Stimulated activated effector memory CD8-positive, alpha-beta T cell treated with anti-CD3 and anti-CD28 coated beads, Interleukin-12 subunit alpha, Interleukin-12 subunit beta, amount 100 ng/mL, for 72 hours (primary cell): ENCODE results near the gene MAML2.

ENCODE experiments used
- ATAC-seq: fragments of 150-1000 bp; cut with Tn5 transposase; 2 replicates; pipeline ENCODE4 v1.10.0; 2021
- DNase-seq, 2 donors: peaks; one replicate each; pipeline ENCODE4 v3.0.0; 2021 to 2022; ENCODE audit warnings: low spot score in 2 of 2
- H3K27ac Mint-ChIP-seq: one replicate; pipeline ENCODE4 v1.8.0; 2022; ENCODE audit warnings: mild to moderate bottlenecking, mixed read lengths
- H3K36me3 Mint-ChIP-seq: one replicate; pipeline ENCODE4 v1.8.0; 2022; ENCODE audit warnings: mild to moderate bottlenecking, mixed read lengths
- H3K4me1 Mint-ChIP-seq: one replicate; pipeline ENCODE4 v1.8.0; 2022; ENCODE audit warnings: mixed read lengths
- H3K4me3 Mint-ChIP-seq: one replicate; pipeline ENCODE4 v1.8.0; 2022; ENCODE audit warnings: mild to moderate bottlenecking, mixed read lengths
- H3K9me3 Mint-ChIP-seq: one replicate; pipeline ENCODE4 v1.8.0; 2022; ENCODE audit warnings: mixed read lengths

The MAML2 gene

GRCh38 chr11:96014217-96014616, 328.8 kb downstream of the MAML2 start:
- peak overlapping the region; percentile 16 for H3K27ac Mint-ChIP-seq
- no peaks in the 10 kb centered on the region for H3K9me3 Mint-ChIP-seq
- no peak for DNase-seq
- ATAC-seq, result peak; percentile 94
- H3K36me3 Mint-ChIP-seq, result no peaks in the 10 kb centered on the region
- peaks cover 42% of the 10 kb centered on the region for H3K4me1 Mint-ChIP-seq
- H3K4me3 Mint-ChIP-seq, result peak overlapping the region; percentile 11

GRCh38 chr11:96013461-96014213, 329.4 kb downstream of the MAML2 start:
- Mint-ChIP-seq H3K4me3 (peak overlapping the region; percentile 11), H3K36me3 (no peaks in the 10 kb centered on the region), H3K27ac (peak overlapping the region; percentile 16), H3K9me3 (no peaks in the 10 kb centered on the region), H3K4me1 (peaks cover 42% of the 10 kb centered on the region)
- DNase-seq (no peak), ATAC-seq (peak; percentile 20)

GRCh38 chr11:96012086-96012824, 330.7 kb downstream of the MAML2 start:
- DNase-seq (no peak), ATAC-seq (peak; percentile 54)
- Mint-ChIP-seq H3K4me1 (peaks cover 42% of the 10 kb centered on the region), H3K27ac (peak overlapping the region; percentile 16), H3K9me3 (no peaks in the 10 kb centered on the region), H3K4me3 (no peak overlapping the region), H3K36me3 (no peaks in the 10 kb centered on the region)

- DNase-seq (no peak), ATAC-seq (no peak)
- Mint-ChIP-seq H3K36me3 (no peaks in the 10 kb centered on the region), H3K27ac (no peak overlapping the region), H3K4me3 (no peak overlapping the region), H3K9me3 (no peaks in the 10 kb centered on the region), H3K4me1 (peaks cover 36% of the 10 kb centered on the region)
These were observed 332.3 kb downstream of the MAML2 start for GRCh38 chr11:96010683-96011082.

GRCh38 chr11:96008161-96008720, 334.8 kb downstream of the MAML2 start:
- Mint-ChIP-seq H3K27ac (no peak overlapping the region), H3K9me3 (no peaks in the 10 kb centered on the region), H3K4me3 (no peak overlapping the region), H3K4me1 (peaks cover 14% of the 10 kb centered on the region), H3K36me3 (no peaks in the 10 kb centered on the region)
- ATAC-seq (no peak), DNase-seq (no peak)

GRCh38 chr11:96006037-96006436, 337.0 kb downstream of the MAML2 start:
- Mint-ChIP-seq H3K4me3 (no peak overlapping the region), H3K27ac (no peak overlapping the region), H3K4me1 (peaks cover 9% of the 10 kb centered on the region), H3K36me3 (no peaks in the 10 kb centered on the region), H3K9me3 (peaks cover 9% of the 10 kb centered on the region)
- DNase-seq (no peak), ATAC-seq (no peak)

- H3K4me3 Mint-ChIP-seq, result no peak overlapping the region
- no peaks in the 10 kb centered on the region for H3K36me3 Mint-ChIP-seq
- H3K27ac Mint-ChIP-seq, result no peak overlapping the region
- DNase-seq (no peak), ATAC-seq (no peak)
- H3K9me3 Mint-ChIP-seq, result peaks cover 9% of the 10 kb centered on the region
- H3K4me1 Mint-ChIP-seq, result peaks cover 9% of the 10 kb centered on the region
These were observed 338.1 kb downstream of the MAML2 start for GRCh38 chr11:96004862-96005261.

GRCh38 chr11:96002754-96003290, 340.2 kb downstream of the MAML2 start:
- peaks cover 9% of the 10 kb centered on the region for H3K9me3 Mint-ChIP-seq
- ATAC-seq, result no peak
- no peak overlapping the region for H3K27ac Mint-ChIP-seq
- DNase-seq, result no peak
- H3K4me1 Mint-ChIP-seq, result peaks cover 14% of the 10 kb centered on the region
- no peaks in the 10 kb centered on the region for H3K36me3 Mint-ChIP-seq
- H3K4me3 Mint-ChIP-seq, result no peak overlapping the region

GRCh38 chr11:96002339-96002738, 340.7 kb downstream of the MAML2 start:
- H3K27ac Mint-ChIP-seq, result no peak overlapping the region
- ATAC-seq (no peak), DNase-seq (no peak)
- H3K4me1 Mint-ChIP-seq, result peaks cover 15% of the 10 kb centered on the region
- H3K9me3 Mint-ChIP-seq, result peaks cover 9% of the 10 kb centered on the region
- no peak overlapping the region for H3K4me3 Mint-ChIP-seq
- H3K36me3 Mint-ChIP-seq, result no peaks in the 10 kb centered on the region

GRCh38 chr11:96001037-96001436, 342.0 kb downstream of the MAML2 start:
- Mint-ChIP-seq H3K27ac (no peak overlapping the region), H3K4me3 (no peak overlapping the region), H3K4me1 (peaks cover 15% of the 10 kb centered on the region), H3K9me3 (peaks cover 9% of the 10 kb centered on the region), H3K36me3 (no peaks in the 10 kb centered on the region)
- DNase-seq, result no peak
- no peak for ATAC-seq

- Mint-ChIP-seq H3K4me1 (peaks cover 15% of the 10 kb centered on the region), H3K9me3 (peaks cover 9% of the 10 kb centered on the region), H3K4me3 (no peak overlapping the region), H3K27ac (no peak overlapping the region), H3K36me3 (no peaks in the 10 kb centered on the region)
- DNase-seq (no peak), ATAC-seq (no peak)
These were observed 343.1 kb downstream of the MAML2 start for GRCh38 chr11:95999711-96000406.

GRCh38 chr11:95996621-95997235, 346.3 kb downstream of the MAML2 start:
- no peak for ATAC-seq
- H3K36me3 Mint-ChIP-seq, result peaks cover under 1% of the 10 kb centered on the region
- no peak for DNase-seq
- H3K27ac Mint-ChIP-seq, result no peak overlapping the region
- no peaks in the 10 kb centered on the region for H3K9me3 Mint-ChIP-seq
- peaks cover 6% of the 10 kb centered on the region for H3K4me1 Mint-ChIP-seq
- no peak overlapping the region for H3K4me3 Mint-ChIP-seq

GRCh38 chr11:95994329-95994728, 348.7 kb downstream of the MAML2 start:
- Mint-ChIP-seq H3K36me3 (peaks cover 22% of the 10 kb centered on the region), H3K4me1 (peaks cover 6% of the 10 kb centered on the region), H3K9me3 (no peaks in the 10 kb centered on the region), H3K4me3 (no peak overlapping the region), H3K27ac (no peak overlapping the region)
- ATAC-seq, result no peak
- DNase-seq, result no peak

GRCh38 chr11:95993438-95994298, 349.3 kb downstream of the MAML2 start:
- H3K4me1 Mint-ChIP-seq, result peaks cover 6% of the 10 kb centered on the region
- no peak overlapping the region for H3K27ac Mint-ChIP-seq
- peaks cover 28% of the 10 kb centered on the region for H3K36me3 Mint-ChIP-seq
- H3K9me3 Mint-ChIP-seq, result no peaks in the 10 kb centered on the region
- H3K4me3 Mint-ChIP-seq, result no peak overlapping the region
- DNase-seq, result no peak
- no peak for ATAC-seq
